Skeletal muscle satellite cell (primary cell): ENCODE measurements around the gene EHF.
A peak's percentile ranks its signal among the peaks of the same experiment; 100 is the strongest.

ENCODE experiments used
- H3K27me3 ChIP-seq: 2 replicates; pipeline ENCODE4 v1.7.0; 2013; ENCODE audit warnings: low read length; ENCODE audit not compliant: control insufficient read depth, insufficient read depth
- H3K36me3 ChIP-seq: 2 replicates; pipeline ENCODE4 v1.7.0; 2013; ENCODE audit warnings: mild to moderate bottlenecking, control low read depth, low read length; ENCODE audit not compliant: insufficient read depth
- H3K4me1 ChIP-seq: 2 replicates; pipeline ENCODE4 v1.7.0; 2013; ENCODE audit warnings: low read length; ENCODE audit not compliant: control insufficient read depth, insufficient read depth
- H3K4me2 ChIP-seq: 2 replicates; pipeline ENCODE4 v1.7.0; 2013; ENCODE audit warnings: mild to moderate bottlenecking, low read length
- H3K4me3 ChIP-seq: 2 replicates; pipeline ENCODE4 v1.7.0; 2013; ENCODE audit warnings: low read length
- H3K9ac ChIP-seq: 2 replicates; pipeline ENCODE4 v1.7.0; 2013; ENCODE audit warnings: mild to moderate bottlenecking, low read depth, low read length, moderate library complexity
- H3K9me3 ChIP-seq: replicated peaks from 2 replicates; pipeline ENCODE4 v1.7.0; 2013; ENCODE audit warnings: mild to moderate bottlenecking, control low read depth, low read length

The EHF gene

GRCh38 chr11:34640050-34640923 is 19.4 kb downstream of the EHF start:
- no peak overlapping the region for H3K4me2 ChIP-seq
- peaks cover 3% of the 10 kb centered on the region for H3K27me3 ChIP-seq
- no peak overlapping the region for H3K9ac ChIP-seq
- H3K9me3 ChIP-seq, result no peaks in the 10 kb centered on the region
- no peak overlapping the region for H3K4me3 ChIP-seq
- no peaks in the 10 kb centered on the region for H3K36me3 ChIP-seq
- peaks cover 18% of the 10 kb centered on the region for H3K4me1 ChIP-seq

GRCh38 chr11:34640924-34641275 is 20.0 kb downstream of the EHF start:
- H3K27me3 ChIP-seq, result peaks cover 3% of the 10 kb centered on the region
- H3K4me1 ChIP-seq, result peaks cover 22% of the 10 kb centered on the region
- H3K9me3 ChIP-seq, result no peaks in the 10 kb centered on the region
- no peak overlapping the region for H3K9ac ChIP-seq
- no peak overlapping the region for H3K4me3 ChIP-seq
- H3K36me3 ChIP-seq, result no peaks in the 10 kb centered on the region
- no peak overlapping the region for H3K4me2 ChIP-seq

- H3K4me2 ChIP-seq, result no peak overlapping the region
- no peaks in the 10 kb centered on the region for H3K36me3 ChIP-seq
- no peak overlapping the region for H3K4me3 ChIP-seq
- H3K4me1 ChIP-seq, result peaks cover 22% of the 10 kb centered on the region
- no peaks in the 10 kb centered on the region for H3K9me3 ChIP-seq
- H3K27me3 ChIP-seq, result peaks cover 3% of the 10 kb centered on the region
- H3K9ac ChIP-seq, result no peak overlapping the region
Measured at GRCh38 chr11:34641456-34641855, 20.6 kb downstream of the EHF start.

- no peak overlapping the region for H3K4me3 ChIP-seq
- H3K9me3 ChIP-seq, result no peaks in the 10 kb centered on the region
- peaks cover 22% of the 10 kb centered on the region for H3K4me1 ChIP-seq
- H3K4me2 ChIP-seq, result no peak overlapping the region
- H3K27me3 ChIP-seq, result peaks cover 3% of the 10 kb centered on the region
- H3K36me3 ChIP-seq, result no peaks in the 10 kb centered on the region
- no peak overlapping the region for H3K9ac ChIP-seq
Measured at GRCh38 chr11:34642001-34642554, 21.2 kb downstream of the EHF start.

- Histone ChIP-seq H3K4me3 (no peak overlapping the region), H3K4me2 (no peak overlapping the region), H3K9ac (no peak overlapping the region), H3K36me3 (no peaks in the 10 kb centered on the region), H3K4me1 (peaks cover 22% of the 10 kb centered on the region), H3K9me3 (no peaks in the 10 kb centered on the region), H3K27me3 (peaks cover 3% of the 10 kb centered on the region)
Measured at GRCh38 chr11:34642873-34643272, 22.0 kb downstream of the EHF start.

GRCh38 chr11:34643311-34643710 is 22.4 kb downstream of the EHF start:
- Histone ChIP-seq H3K4me2 (no peak overlapping the region), H3K9me3 (no peaks in the 10 kb centered on the region), H3K9ac (no peak overlapping the region), H3K4me1 (peaks cover 22% of the 10 kb centered on the region), H3K4me3 (no peak overlapping the region), H3K27me3 (peaks cover 3% of the 10 kb centered on the region), H3K36me3 (no peaks in the 10 kb centered on the region)

- H3K9ac ChIP-seq, result no peak overlapping the region
- no peaks in the 10 kb centered on the region for H3K27me3 ChIP-seq
- H3K4me3 ChIP-seq, result no peak overlapping the region
- no peak overlapping the region for H3K4me2 ChIP-seq
- peaks cover 22% of the 10 kb centered on the region for H3K4me1 ChIP-seq
- no peaks in the 10 kb centered on the region for H3K36me3 ChIP-seq
- no peaks in the 10 kb centered on the region for H3K9me3 ChIP-seq
Measured at GRCh38 chr11:34643846-34644245, 23.0 kb downstream of the EHF start.

GRCh38 chr11:34644669-34645406 is 23.9 kb downstream of the EHF start:
- Histone ChIP-seq H3K27me3 (no peaks in the 10 kb centered on the region), H3K4me2 (peak overlapping the region; percentile 64), H3K4me3 (peak overlapping the region; percentile 34), H3K9me3 (no peaks in the 10 kb centered on the region), H3K9ac (no peak overlapping the region), H3K4me1 (peaks cover 22% of the 10 kb centered on the region), H3K36me3 (no peaks in the 10 kb centered on the region)

- Histone ChIP-seq H3K4me2 (no peak overlapping the region), H3K27me3 (no peaks in the 10 kb centered on the region), H3K4me1 (peaks cover 22% of the 10 kb centered on the region), H3K9me3 (no peaks in the 10 kb centered on the region), H3K36me3 (no peaks in the 10 kb centered on the region), H3K4me3 (no peak overlapping the region), H3K9ac (no peak overlapping the region)
Measured at GRCh38 chr11:34646431-34646830, 25.5 kb downstream of the EHF start.

- Histone ChIP-seq H3K36me3 (no peaks in the 10 kb centered on the region), H3K9ac (no peak overlapping the region), H3K27me3 (no peaks in the 10 kb centered on the region), H3K9me3 (no peaks in the 10 kb centered on the region), H3K4me2 (no peak overlapping the region), H3K4me1 (peaks cover 22% of the 10 kb centered on the region), H3K4me3 (no peak overlapping the region)
Measured at GRCh38 chr11:34647131-34647530, 26.2 kb downstream of the EHF start.

- no peak overlapping the region for H3K9ac ChIP-seq
- H3K4me3 ChIP-seq, result no peak overlapping the region
- H3K4me1 ChIP-seq, result peaks cover 22% of the 10 kb centered on the region
- no peak overlapping the region for H3K4me2 ChIP-seq
- no peaks in the 10 kb centered on the region for H3K27me3 ChIP-seq
- H3K9me3 ChIP-seq, result no peaks in the 10 kb centered on the region
- H3K36me3 ChIP-seq, result no peaks in the 10 kb centered on the region
Measured at GRCh38 chr11:34647532-34647931, 26.6 kb downstream of the EHF start.
